SU-DHL-6 (cell line): ENCODE measurements around the gene PPM1L.

Experiments
- EZH2phosphoT487 ChIP-seq: fragments of 200-600 bp; sonication (generic), shearing (Covaris generic); conservative IDR thresholded peaks from 2 replicates; pipeline ENCODE4 v1.6.1; 2018; ENCODE audit warnings: mild to moderate bottlenecking, antibody characterized with exemption, low read length, moderate library complexity, mixed read lengths
- TF ChIP-seq, protein P1 (sequence below): fragments of 200-600 bp; sonication (generic); IDR thresholded peaks from one replicate; pipeline ENCODE4 v1.5.1; 2017; ENCODE audit warnings: antibody characterized with exemption, mild to moderate bottlenecking, low read length, moderate library complexity; ENCODE audit not compliant: insufficient read depth, poor library complexity, severe bottlenecking

DNA sequence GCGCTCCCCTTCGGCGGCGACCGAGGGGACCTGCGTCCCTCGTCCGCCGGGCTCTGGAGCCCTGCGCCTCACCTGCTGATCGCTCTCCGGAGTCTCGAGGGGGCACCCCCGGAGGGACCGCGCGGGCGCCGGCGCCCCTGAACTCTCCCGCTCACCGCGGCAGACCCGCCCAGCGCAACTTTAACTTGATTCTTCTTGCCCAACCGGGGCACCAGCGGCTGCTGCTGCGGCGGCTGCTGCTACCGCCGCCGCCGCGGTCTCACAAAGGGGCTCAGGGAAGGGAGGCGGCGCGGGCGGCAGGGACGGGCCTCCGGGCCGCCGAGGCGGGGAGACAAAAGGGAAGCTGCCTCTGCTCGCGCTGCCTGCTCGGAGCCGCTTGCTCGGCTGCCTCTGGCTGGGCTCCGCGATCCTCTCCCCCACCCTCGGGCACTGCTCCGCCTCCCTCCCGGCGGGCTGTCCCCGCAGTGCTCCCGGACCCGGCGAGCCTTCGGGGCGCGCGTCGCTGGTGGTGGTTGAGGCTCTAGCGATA is at the start of gene PPM1L:
- TF ChIP-seq, protein P1, sequence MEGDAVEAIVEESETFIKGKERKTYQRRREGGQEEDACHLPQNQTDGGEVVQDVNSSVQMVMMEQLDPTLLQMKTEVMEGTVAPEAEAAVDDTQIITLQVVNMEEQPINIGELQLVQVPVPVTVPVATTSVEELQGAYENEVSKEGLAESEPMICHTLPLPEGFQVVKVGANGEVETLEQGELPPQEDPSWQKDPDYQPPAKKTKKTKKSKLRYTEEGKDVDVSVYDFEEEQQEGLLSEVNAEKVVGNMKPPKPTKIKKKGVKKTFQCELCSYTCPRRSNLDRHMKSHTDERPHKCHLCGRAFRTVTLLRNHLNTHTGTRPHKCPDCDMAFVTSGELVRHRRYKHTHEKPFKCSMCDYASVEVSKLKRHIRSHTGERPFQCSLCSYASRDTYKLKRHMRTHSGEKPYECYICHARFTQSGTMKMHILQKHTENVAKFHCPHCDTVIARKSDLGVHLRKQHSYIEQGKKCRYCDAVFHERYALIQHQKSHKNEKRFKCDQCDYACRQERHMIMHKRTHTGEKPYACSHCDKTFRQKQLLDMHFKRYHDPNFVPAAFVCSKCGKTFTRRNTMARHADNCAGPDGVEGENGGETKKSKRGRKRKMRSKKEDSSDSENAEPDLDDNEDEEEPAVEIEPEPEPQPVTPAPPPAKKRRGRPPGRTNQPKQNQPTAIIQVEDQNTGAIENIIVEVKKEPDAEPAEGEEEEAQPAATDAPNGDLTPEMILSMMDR = no peak
- TF ChIP-seq EZH2phosphoT487 = no peak
